H9 (cell line): ENCODE results near the gene FBXW9. TPM values are rescaled to one million over a fixed set of nuclear protein-coding genes. Genes with fewer than 3 reads are reported as not detected.

Experiments used
- DNase-seq: peaks from one replicate; pipeline ENCODE4 v3.0.0-alpha.2; 2017
- H2AFZ ChIP-seq: one replicate; pipeline ENCODE4 v1.6.1; 2013; ENCODE audit warnings: mild to moderate bottlenecking, low read length, control low read depth, moderate library complexity
- H2AK5ac ChIP-seq: 2 replicates; pipeline ENCODE4 v1.6.1; 2013; ENCODE audit warnings: low read length, control low read depth, mixed read lengths; ENCODE audit not compliant: insufficient read length
- H2BK120ac ChIP-seq: one replicate; pipeline ENCODE4 v1.6.1; 2013; ENCODE audit warnings: low read depth, mild to moderate bottlenecking, low read length, control low read depth, inconsistent platforms; ENCODE audit not compliant: poor library complexity, severe bottlenecking
- H2BK12ac ChIP-seq: 2 replicates; pipeline ENCODE4 v1.6.1; 2013; ENCODE audit warnings: low read length, control low read depth, mixed read lengths, low read depth; ENCODE audit not compliant: insufficient read length
- H2BK15ac ChIP-seq: 2 replicates; pipeline ENCODE4 v1.6.1; 2013; ENCODE audit warnings: low read depth, low read length, control low read depth
- H2BK20ac ChIP-seq: one replicate; pipeline ENCODE4 v1.6.1; 2013; ENCODE audit warnings: low read depth, mild to moderate bottlenecking, low read length, control low read depth, inconsistent platforms; ENCODE audit not compliant: poor library complexity, severe bottlenecking
- H2BK5ac ChIP-seq: 2 replicates; pipeline ENCODE4 v1.6.1; 2013; ENCODE audit warnings: low read length, control low read depth, mixed read lengths; ENCODE audit not compliant: insufficient read length
- H3K14ac ChIP-seq: 2 replicates; pipeline ENCODE4 v1.6.1; 2013; ENCODE audit warnings: low read length, control low read depth; ENCODE audit not compliant: insufficient read depth
- H3K18ac ChIP-seq: 2 replicates; pipeline ENCODE4 v1.6.1; 2013; ENCODE audit warnings: low read depth, mild to moderate bottlenecking, mixed read lengths, low read length, control low read depth; ENCODE audit not compliant: insufficient read length
- H3K23ac ChIP-seq: 2 replicates; pipeline ENCODE4 v1.6.1; 2013; ENCODE audit warnings: low read length, control low read depth, mixed read lengths, low read depth; ENCODE audit not compliant: insufficient read length
- H3K23me2 ChIP-seq: 2 replicates; pipeline ENCODE4 v1.6.1; 2013; ENCODE audit warnings: low read depth, mild to moderate bottlenecking, mixed read lengths, low read length, control low read depth; ENCODE audit not compliant: insufficient read length, poor library complexity, severe bottlenecking
- H3K27ac ChIP-seq: 2 replicates; pipeline ENCODE4 v1.5.1; 2013; ENCODE audit warnings: low read length, control low read depth, mixed read lengths, low read depth; ENCODE audit not compliant: insufficient read length
- H3K27me3 ChIP-seq: 2 replicates; pipeline ENCODE4 v1.6.1; 2013; ENCODE audit warnings: low read length, control low read depth, inconsistent platforms; ENCODE audit not compliant: insufficient read depth
- H3K4ac ChIP-seq: 2 replicates; pipeline ENCODE4 v1.6.1; 2013; ENCODE audit warnings: low read depth, mild to moderate bottlenecking, control low read depth, inconsistent platforms, low read length, moderate library complexity
- H3K4me1 ChIP-seq: 2 replicates; pipeline ENCODE4 v1.6.1; 2013; ENCODE audit warnings: low read length, control low read depth, inconsistent platforms; ENCODE audit not compliant: insufficient read depth
- H3K4me2 ChIP-seq: 2 replicates; pipeline ENCODE4 v1.6.1; 2013; ENCODE audit warnings: low read length, control low read depth, mixed read lengths; ENCODE audit not compliant: insufficient read length, insufficient read depth
- H3K56ac ChIP-seq: 2 replicates; pipeline ENCODE4 v1.6.1; 2013; ENCODE audit warnings: low read depth, mild to moderate bottlenecking, mixed read lengths, low read length, control low read depth; ENCODE audit not compliant: insufficient read length
- H3K79me1 ChIP-seq: 2 replicates; pipeline ENCODE4 v1.6.1; 2013; ENCODE audit warnings: low read depth, mild to moderate bottlenecking, moderate library complexity, low read length, control low read depth, inconsistent platforms; ENCODE audit not compliant: insufficient read depth, poor library complexity, severe bottlenecking
- H3K79me2 ChIP-seq: 2 replicates; pipeline ENCODE4 v1.6.1; 2013; ENCODE audit warnings: low read length, control low read depth, inconsistent platforms; ENCODE audit not compliant: insufficient read depth
- H3K9ac ChIP-seq: 2 replicates; pipeline ENCODE4 v1.6.1; 2013; ENCODE audit warnings: low read length, control low read depth, mixed read lengths; ENCODE audit not compliant: insufficient read length; ENCODE audit errors: extremely low read depth
- H3K9me3 ChIP-seq: one replicate; pipeline ENCODE4 v1.6.1; 2013; ENCODE audit warnings: low read depth, low read length, inconsistent platforms; ENCODE audit not compliant: control insufficient read depth
- H3T11ph ChIP-seq: one replicate; pipeline ENCODE4 v1.6.1; 2013; ENCODE audit warnings: mild to moderate bottlenecking, low read length, control low read depth, inconsistent platforms
- H4K20me1 ChIP-seq: one replicate; pipeline ENCODE4 v1.6.1; 2013; ENCODE audit not compliant: control insufficient read depth, insufficient read length, insufficient read depth
- H4K5ac ChIP-seq: 2 replicates; pipeline ENCODE4 v1.6.1; 2013; ENCODE audit warnings: low read depth, mild to moderate bottlenecking, mixed read lengths, low read length, control low read depth; ENCODE audit not compliant: insufficient read length
- H4K8ac ChIP-seq: replicated peaks from 2 replicates; pipeline ENCODE4 v1.6.1; 2013; ENCODE audit warnings: low read length, control low read depth, mixed read lengths, low read depth; ENCODE audit not compliant: insufficient read length
- H4K91ac ChIP-seq: 2 replicates; pipeline ENCODE4 v1.6.1; 2013; ENCODE audit warnings: low read depth, mild to moderate bottlenecking, moderate library complexity, mixed read lengths, low read length, control low read depth; ENCODE audit not compliant: insufficient read length
- H3K27ac Mint-ChIP-seq, 3 experiments: 2 replicates in 2 of 3; 3 replicates in 1 of 3; pipeline ENCODE4 v1.8.0; 2020 to 2021; ENCODE audit warnings: mixed read lengths in 3 of 3, mild to moderate bottlenecking in 1 of 3, moderate library complexity in 1 of 3
- H3K27me3 Mint-ChIP-seq: 2 replicates; pipeline ENCODE4 v1.8.0; 2021; ENCODE audit warnings: low read depth, mild to moderate bottlenecking, moderate library complexity, mixed read lengths
- H3K36me3 Mint-ChIP-seq, 3 experiments: 2 replicates in 2 of 3; 3 replicates in 1 of 3; pipeline ENCODE4 v1.8.0; 2020 to 2021; ENCODE audit warnings: low read depth in 3 of 3, mixed read lengths in 3 of 3; ENCODE audit not compliant: insufficient read depth in 1 of 3
- H3K4me1 Mint-ChIP-seq, 2 experiments: 2 replicates each; pipeline ENCODE4 v1.8.0; 2020; ENCODE audit warnings: mixed read lengths in 2 of 2
- H3K4me3 Mint-ChIP-seq, 2 experiments: 2 replicates in 1 of 2; 3 replicates in 1 of 2; pipeline ENCODE4 v1.8.0; 2020 to 2021; ENCODE audit warnings: mild to moderate bottlenecking in 2 of 2, mixed read lengths in 2 of 2, moderate library complexity in 1 of 2
- H3K9me3 Mint-ChIP-seq, 2 experiments: 2 replicates in 1 of 2; 3 replicates in 1 of 2; pipeline ENCODE4 v1.8.0; 2020; ENCODE audit warnings: mild to moderate bottlenecking in 2 of 2, mixed read lengths in 2 of 2, moderate library complexity in 1 of 2
- WGBS: extraction: QIAGEN DNeasy Blood & Tissue Kit; methylation state at CpG from one replicate; pipeline ENCODE4 v1.1.7; 2013; ENCODE audit warnings: missing lambda C conversion rate, low lambda C conversion rate, mixed read lengths; ENCODE audit not compliant: insufficient read length; ENCODE audit errors: extremely low coverage; 5-methylcytosine and 5-hydroxymethylcytosine counted together
- total RNA-seq: library from RNA; stranded (reverse); gene quantifications from 2 replicates; pipeline ENCODE4 v1.2.1, GENCODE V29; 2021
- TF ChIP-seq, protein P1 (sequence below): fragments of 200-600 bp; sonication (generic); conservative IDR thresholded peaks from 3 replicates; pipeline ENCODE4 v1.8.0; 2021; ENCODE audit warnings: antibody characterized with exemption, mild to moderate bottlenecking

Gene FBXW9
- total RNA-seq, 1 experiment from 2014 or later, result 11.7 TPM

DNA sequence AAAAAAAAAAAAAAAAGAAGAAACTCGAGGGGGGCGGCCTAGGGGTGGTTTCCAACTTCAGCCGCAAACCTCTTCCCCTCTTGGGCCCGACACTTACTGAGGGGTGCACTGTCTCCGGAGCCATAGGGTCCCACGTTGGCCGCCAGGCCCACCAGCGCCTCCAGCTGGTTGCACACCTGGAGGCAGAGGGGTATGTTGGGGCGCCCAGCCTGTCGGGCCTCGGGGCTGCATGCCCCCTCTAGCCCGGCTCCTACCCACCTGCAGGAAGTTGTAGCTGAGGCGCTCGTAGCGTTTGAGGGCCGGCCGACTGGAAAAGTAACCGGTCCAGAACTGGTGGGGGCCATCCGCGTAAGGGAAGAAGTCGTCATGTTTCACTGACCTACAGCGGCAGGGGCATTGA is 38.5 kb downstream of the FBXW9 start:
- Mint-ChIP-seq H3K4me1 (peaks cover 0 to 6% of the 10 kb centered on the region in 2 experiments; a peak in 2 of 4 replicates), H3K4me3 (no peak overlapping the region), H3K27ac (no peak overlapping the region; a peak in 1 of 7 replicates), H3K27me3 (no peaks in the 10 kb centered on the region; the same call in 1 of the 2 replicates), H3K9me3 (no peaks in the 10 kb centered on the region), H3K36me3 (peaks cover 25 to 57% (median 49%) of the 10 kb centered on the region in 3 experiments)
- Histone ChIP-seq H3T11ph (no peak overlapping the region), H2BK15ac (no peak overlapping the region), H3K4me1 (no peaks in the 10 kb centered on the region), H3K18ac (no peak overlapping the region), H3K27me3 (no peaks in the 10 kb centered on the region), H2AK5ac (no peak overlapping the region), H3K23me2 (no peaks in the 10 kb centered on the region), H2BK12ac (no peak overlapping the region), H3K4ac (no peak overlapping the region), H3K9me3 (no peaks in the 10 kb centered on the region), H4K5ac (no peak overlapping the region), H3K14ac (no peak overlapping the region), H3K79me1 (no peaks in the 10 kb centered on the region), H2BK5ac (no peak overlapping the region), H2AFZ (no peak overlapping the region), H2BK20ac (no peak overlapping the region), H3K27ac (no peak overlapping the region), H3K56ac (no peak overlapping the region), H4K91ac (no peak overlapping the region), H4K8ac (no peak overlapping the region), H2BK120ac (no peak overlapping the region), H3K4me2 (no peak overlapping the region), H4K20me1 (no peaks in the 10 kb centered on the region), H3K9ac (no peak overlapping the region), H3K23ac (no peak overlapping the region), H3K79me2 (no peaks in the 10 kb centered on the region; the same call in 1 of the 2 replicates)
- TF ChIP-seq, protein P1, sequence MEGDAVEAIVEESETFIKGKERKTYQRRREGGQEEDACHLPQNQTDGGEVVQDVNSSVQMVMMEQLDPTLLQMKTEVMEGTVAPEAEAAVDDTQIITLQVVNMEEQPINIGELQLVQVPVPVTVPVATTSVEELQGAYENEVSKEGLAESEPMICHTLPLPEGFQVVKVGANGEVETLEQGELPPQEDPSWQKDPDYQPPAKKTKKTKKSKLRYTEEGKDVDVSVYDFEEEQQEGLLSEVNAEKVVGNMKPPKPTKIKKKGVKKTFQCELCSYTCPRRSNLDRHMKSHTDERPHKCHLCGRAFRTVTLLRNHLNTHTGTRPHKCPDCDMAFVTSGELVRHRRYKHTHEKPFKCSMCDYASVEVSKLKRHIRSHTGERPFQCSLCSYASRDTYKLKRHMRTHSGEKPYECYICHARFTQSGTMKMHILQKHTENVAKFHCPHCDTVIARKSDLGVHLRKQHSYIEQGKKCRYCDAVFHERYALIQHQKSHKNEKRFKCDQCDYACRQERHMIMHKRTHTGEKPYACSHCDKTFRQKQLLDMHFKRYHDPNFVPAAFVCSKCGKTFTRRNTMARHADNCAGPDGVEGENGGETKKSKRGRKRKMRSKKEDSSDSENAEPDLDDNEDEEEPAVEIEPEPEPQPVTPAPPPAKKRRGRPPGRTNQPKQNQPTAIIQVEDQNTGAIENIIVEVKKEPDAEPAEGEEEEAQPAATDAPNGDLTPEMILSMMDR, result peak; percentile 35; the same call in 2 of the 3 replicates
- no CpG with 5 or more reads among the region's 22 CpGs for WGBS
- DNase-seq, result no peak
